HepG2 (cell line): ENCODE measurements around the gene CCRL2.

Experiments used
- CREB1 ChIP-seq, 2 experiments: fragments of 450-650 bp in 1 of 2; IDR thresholded peaks; 2 replicates each; pipeline ENCODE4 v1.6.1; 2016 to 2017; ENCODE audit warnings: control low read depth in 1 of 2, mild to moderate bottlenecking in 1 of 2, missing compliant biosample characterization in 1 of 2, missing genetic modification characterization in 1 of 2
- CTCF ChIP-seq: sonication (generic); formaldehyde crosslinking; IDR thresholded peaks from 2 replicates; pipeline ENCODE4 v1.5.0; 2020; ENCODE audit warnings: mild to moderate bottlenecking, missing genetic modification reagents, moderate library complexity
- EP300 ChIP-seq, 3 experiments: sonication (generic) in 1 of 3; formaldehyde crosslinking in 1 of 3; IDR thresholded peaks; 2 replicates each; pipeline versions ENCODE4 v1.5.1 to v1.6.1; 2011 to 2020; ENCODE audit warnings: low read depth in 2 of 3, low read length in 2 of 3, borderline replicate concordance in 1 of 3, improper control_type of control experiment in 1 of 3, mild to moderate bottlenecking in 1 of 3, missing genetic modification reagents in 1 of 3, moderate library complexity in 1 of 3
- HMGXB4 ChIP-seq, 2 experiments: sonication (generic) in 1 of 2; formaldehyde crosslinking in 1 of 2; IDR thresholded peaks; 2 replicates each; pipeline versions ENCODE4 v1.4.0 to v1.6.1; 2018 to 2020; ENCODE audit warnings: missing genetic modification reagents in 2 of 2, borderline replicate concordance in 1 of 2, low read depth in 1 of 2, mild to moderate bottlenecking in 1 of 2, missing biosample characterization in 1 of 2
- KDM5A ChIP-seq: fragments of 200-600 bp; sonication (generic); IDR thresholded peaks from 2 replicates; pipeline ENCODE4 v1.7.0; 2018; ENCODE audit warnings: antibody characterized with exemption, mild to moderate bottlenecking, low read length, borderline replicate concordance
- MED8 ChIP-seq: sonication (generic); formaldehyde crosslinking; IDR thresholded peaks from 2 replicates; pipeline ENCODE4 v1.8.1; 2023; ENCODE audit warnings: mild to moderate bottlenecking, missing genetic modification reagents; ENCODE audit not compliant: insufficient replicate concordance
- MYC ChIP-seq: sonication (generic); formaldehyde crosslinking; IDR thresholded peaks from 2 replicates; pipeline ENCODE4 v1.9.0; 2021; ENCODE audit warnings: missing genetic modification reagents, borderline replicate concordance
- SP5 ChIP-seq: IDR thresholded peaks from 2 replicates; pipeline ENCODE4 v1.6.1; 2016; ENCODE audit warnings: low read depth, borderline replicate concordance
- ZNF558 ChIP-seq: sonication (generic); formaldehyde crosslinking; IDR thresholded peaks from 2 replicates; pipeline ENCODE4 v1.9.0; 2022; ENCODE audit warnings: mild to moderate bottlenecking, missing genetic modification reagents, borderline replicate concordance

- TF ChIP-seq KDM5A (no peak), EP300 (IDR thresholded peaks at IDR 0.05; ENCODE audit: low read depth in 2 of 2, low read length in 2 of 2) (no peak), EP300 (CRISPR knock-in tag; IDR thresholded peaks at IDR 0.05; ENCODE audit: borderline replicate concordance) (no peak), CTCF (CRISPR knock-in tag) (no peak), MED8 (CRISPR knock-in tag) (no peak), SP5 (no peak), CREB1 (IDR thresholded peaks at IDR 0.05) (no peak), CREB1 (CRISPR knock-in tag; IDR thresholded peaks at IDR 0.05) (no peak), HMGXB4 (CRISPR knock-in tag; IDR thresholded peaks at IDR 0.05; ENCODE audit: borderline replicate concordance in 1 of 2, low read depth in 1 of 2) (no peak), MYC (CRISPR knock-in tag) (no peak), ZNF558 (CRISPR knock-in tag) (no peak)
Observed at GRCh38 chr3:46456118-46456517, 49.1 kb downstream of the CCRL2 start.
